ENCODE measurements around the gene MED27.

The MED27 gene

DNA sequence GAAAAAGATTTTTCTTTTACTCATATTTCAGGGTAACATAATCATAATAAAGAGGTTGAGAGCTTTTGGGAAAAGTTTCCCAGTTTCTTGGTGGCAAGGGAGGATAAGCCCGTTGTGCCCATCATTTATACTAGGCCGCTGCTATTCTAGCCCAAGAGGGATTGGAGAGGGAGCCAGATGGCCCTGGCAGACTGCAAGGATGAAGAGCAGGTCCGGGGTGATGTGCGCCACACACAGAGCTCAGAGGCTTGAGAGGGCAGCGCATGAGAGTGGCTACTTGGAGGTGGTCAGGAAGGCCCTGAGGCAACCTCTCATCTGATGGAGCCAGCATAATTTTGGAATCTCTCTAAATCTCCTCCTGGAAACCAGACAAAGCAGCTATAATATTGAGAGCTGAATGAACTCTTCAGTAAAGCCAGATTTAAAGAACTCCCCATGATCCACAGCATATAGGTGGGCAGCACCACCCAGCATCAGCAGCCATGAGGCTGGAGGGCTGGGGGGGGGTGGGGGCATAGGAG is 110.1 kb downstream of the MED27 start:
- Mint-ChIP-seq H3K9me3 (peaks cover 32% of the 10 kb centered on the region), H3K4me3 (no peak overlapping the region), H3K27me3 (ENCODE audit: low read depth, poor library complexity) (peaks cover 4% of the 10 kb centered on the region), H3K27ac (no peak overlapping the region), H3K4me1 (peaks cover 18% of the 10 kb centered on the region), H3K36me3 (ENCODE audit: low read depth) (peaks cover 42% of the 10 kb centered on the region)
- TF ChIP-seq, protein P1, sequence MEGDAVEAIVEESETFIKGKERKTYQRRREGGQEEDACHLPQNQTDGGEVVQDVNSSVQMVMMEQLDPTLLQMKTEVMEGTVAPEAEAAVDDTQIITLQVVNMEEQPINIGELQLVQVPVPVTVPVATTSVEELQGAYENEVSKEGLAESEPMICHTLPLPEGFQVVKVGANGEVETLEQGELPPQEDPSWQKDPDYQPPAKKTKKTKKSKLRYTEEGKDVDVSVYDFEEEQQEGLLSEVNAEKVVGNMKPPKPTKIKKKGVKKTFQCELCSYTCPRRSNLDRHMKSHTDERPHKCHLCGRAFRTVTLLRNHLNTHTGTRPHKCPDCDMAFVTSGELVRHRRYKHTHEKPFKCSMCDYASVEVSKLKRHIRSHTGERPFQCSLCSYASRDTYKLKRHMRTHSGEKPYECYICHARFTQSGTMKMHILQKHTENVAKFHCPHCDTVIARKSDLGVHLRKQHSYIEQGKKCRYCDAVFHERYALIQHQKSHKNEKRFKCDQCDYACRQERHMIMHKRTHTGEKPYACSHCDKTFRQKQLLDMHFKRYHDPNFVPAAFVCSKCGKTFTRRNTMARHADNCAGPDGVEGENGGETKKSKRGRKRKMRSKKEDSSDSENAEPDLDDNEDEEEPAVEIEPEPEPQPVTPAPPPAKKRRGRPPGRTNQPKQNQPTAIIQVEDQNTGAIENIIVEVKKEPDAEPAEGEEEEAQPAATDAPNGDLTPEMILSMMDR (IDR thresholded peaks at IDR 0.05) = no peak
- no peak for DNase-seq

DNA sequence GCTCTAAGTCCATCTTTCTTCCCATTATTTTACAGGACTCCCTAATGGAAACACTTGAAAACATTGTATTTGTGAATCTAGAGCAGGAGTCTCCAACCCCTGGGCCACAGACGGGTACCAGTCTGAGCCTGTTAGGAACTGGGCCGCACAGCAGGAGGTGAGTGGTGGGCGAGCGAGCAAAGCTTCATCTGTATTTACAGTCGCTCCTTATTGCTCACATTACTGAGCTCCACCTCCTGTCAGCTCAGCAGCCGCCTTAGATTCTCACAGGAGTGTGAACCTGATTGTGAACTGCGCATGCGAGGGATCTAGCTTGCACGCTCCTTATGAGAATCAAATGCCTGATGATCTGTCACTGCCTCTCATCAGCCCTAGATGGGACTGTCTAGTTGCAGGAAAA is 111.0 kb downstream of the MED27 start:
- H3K27ac Mint-ChIP-seq = no peak overlapping the region
- peaks cover 32% of the 10 kb centered on the region for H3K9me3 Mint-ChIP-seq
- H3K36me3 Mint-ChIP-seq (ENCODE audit: low read depth) = peaks cover 43% of the 10 kb centered on the region
- no peaks in the 10 kb centered on the region for H3K27me3 Mint-ChIP-seq (ENCODE audit: low read depth, poor library complexity)
- H3K4me3 Mint-ChIP-seq = no peak overlapping the region
- TF ChIP-seq, protein P1 (IDR thresholded peaks at IDR 0.05) = no peak
- peaks cover 23% of the 10 kb centered on the region for H3K4me1 Mint-ChIP-seq
- DNase-seq = no peak

DNA sequence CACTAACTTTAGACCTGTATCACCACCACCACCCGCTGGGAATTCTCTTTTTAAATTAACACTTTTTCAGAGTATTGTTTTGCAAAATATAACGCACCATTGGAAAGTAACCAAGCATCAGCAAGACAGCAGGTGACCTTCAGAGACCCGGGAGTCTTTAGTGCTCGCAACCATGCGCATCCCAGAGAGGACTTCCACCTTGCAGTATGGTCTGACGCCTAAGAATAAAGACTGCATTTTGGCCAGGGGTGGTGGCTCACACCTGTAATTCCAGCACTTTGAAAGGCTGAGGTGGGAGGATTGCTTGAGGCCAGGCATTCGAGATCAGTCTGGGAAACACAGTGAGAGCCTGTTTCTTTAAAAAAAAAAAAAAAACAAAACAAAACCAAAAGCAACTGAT is 113.8 kb downstream of the MED27 start:
- Mint-ChIP-seq H3K27ac (no peak overlapping the region), H3K4me1 (peaks cover 39% of the 10 kb centered on the region), H3K27me3 (ENCODE audit: low read depth, poor library complexity) (no peaks in the 10 kb centered on the region), H3K9me3 (peaks cover 7% of the 10 kb centered on the region), H3K36me3 (ENCODE audit: low read depth) (peaks cover 18% of the 10 kb centered on the region), H3K4me3 (no peak overlapping the region)
- TF ChIP-seq, protein P1 (IDR thresholded peaks at IDR 0.05) = no peak
- DNase-seq = no peak

- Mint-ChIP-seq H3K27ac (no peak overlapping the region), H3K27me3 (ENCODE audit: low read depth, poor library complexity) (no peaks in the 10 kb centered on the region), H3K36me3 (ENCODE audit: low read depth) (peaks cover 12% of the 10 kb centered on the region), H3K4me3 (no peak overlapping the region), H3K9me3 (no peaks in the 10 kb centered on the region), H3K4me1 (peaks cover 46% of the 10 kb centered on the region)
- TF ChIP-seq, protein P1 (IDR thresholded peaks at IDR 0.05) = no peak
- DNase-seq = no peak
These were observed 114.6 kb downstream of the MED27 start for GRCh38 chr9:131965103-131965502.

DNA sequence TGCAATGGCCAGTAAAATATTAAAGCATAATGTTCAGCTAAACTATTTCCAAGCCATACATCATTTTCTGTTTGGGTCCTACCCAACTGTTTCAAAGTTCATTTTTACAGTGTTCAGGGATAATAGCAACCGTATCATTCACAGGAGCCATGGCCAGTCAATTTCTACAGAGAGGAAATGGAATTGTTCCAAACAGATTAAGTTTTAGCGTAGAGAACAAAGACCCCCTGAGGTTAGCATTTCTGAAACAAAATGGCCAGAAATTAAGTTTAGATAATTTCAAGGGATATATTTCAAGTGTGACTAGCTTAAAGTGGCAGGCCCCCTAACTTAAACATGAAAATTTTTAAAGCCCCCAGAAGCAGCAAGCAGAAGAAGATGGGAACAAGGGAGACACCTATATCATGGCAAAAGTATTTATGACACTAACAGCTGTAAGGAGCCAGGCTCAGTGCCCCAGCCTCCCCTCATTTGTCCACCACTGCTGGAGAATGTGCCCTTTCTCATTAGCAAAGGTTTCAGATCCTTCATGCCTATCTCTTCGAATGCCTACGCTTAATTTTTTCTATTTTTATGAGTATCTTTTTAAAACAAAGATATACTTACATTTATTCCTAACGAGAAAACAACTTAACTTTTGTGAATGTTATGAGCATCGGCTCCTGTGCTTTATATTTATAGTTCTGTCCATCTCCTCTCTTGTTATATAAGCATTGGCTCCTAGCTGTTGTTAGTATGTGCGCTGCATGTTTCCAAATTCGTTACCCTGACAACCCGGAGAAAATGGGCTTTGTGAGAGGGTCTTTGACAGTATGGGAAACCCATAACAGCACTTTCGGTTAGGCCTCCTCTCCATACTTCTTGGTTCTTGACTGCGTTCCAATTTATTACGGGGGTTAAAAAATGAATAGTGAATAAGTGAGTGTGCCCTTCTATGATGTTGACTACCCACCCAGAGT is 116.3 kb downstream of the MED27 start:
- H3K27me3 Mint-ChIP-seq (ENCODE audit: low read depth, poor library complexity) = no peaks in the 10 kb centered on the region
- no peak overlapping the region for H3K27ac Mint-ChIP-seq
- H3K36me3 Mint-ChIP-seq (ENCODE audit: low read depth) = peaks cover 12% of the 10 kb centered on the region
- no peak overlapping the region for H3K4me3 Mint-ChIP-seq
- TF ChIP-seq, protein P1 (IDR thresholded peaks at IDR 0.05) = no peak
- H3K4me1 Mint-ChIP-seq = peaks cover 39% of the 10 kb centered on the region
- DNase-seq = no peak
- H3K9me3 Mint-ChIP-seq = no peaks in the 10 kb centered on the region
